HCT116 (cell line): ENCODE measurements around the gene DYRK1B. TPM values are rescaled to one million over a fixed set of nuclear protein-coding genes. Genes with fewer than 3 reads are reported as not detected.

Experiments
- ATAC-seq: fragments of 200-7000 bp; cut with Tn5 transposase; 2 replicates; pipeline ENCODE4 v1.9.1; 2020; ENCODE audit warnings: mild to moderate bottlenecking, moderate library complexity
- BruUV-seq: library from RNA; stranded (reverse); fragments of 400-500 nt; replicated peaks from 2 replicates; lab custom pipeline; 2021; lab: Mats Ljungman, UMichigan
- CTCF ChIA-PET: fragments of 300-600 bp; sonication (Branson Sonifier 250); formaldehyde crosslinking; loops from one replicate; lab custom pipeline; 2021; ENCODE audit warnings: antibody characterized with exemption; lab: Charles Lee
- POLR2A ChIA-PET: fragments of 300-600, 350-600 bp; sonication (Branson Sonifier 250); formaldehyde crosslinking; loops from one replicate; lab custom pipeline; 2021; ENCODE audit warnings: antibody characterized with exemption; lab: Charles Lee
- RAD21 ChIA-PET, 2 experiments: fragments of 300-600 bp; sonication (Branson Sonifier 250); formaldehyde crosslinking; loops; one replicate each; lab custom pipeline; 2023; ENCODE audit warnings: low total read pairs in 2 of 2; ENCODE audit not compliant: uncharacterized antibody in 2 of 2, unreplicated experiment in 2 of 2, low non-redundant PET in 1 of 2; lab: Charles Lee
- DNase-seq: peaks from one replicate; pipeline ENCODE4 v3.0.0-alpha.2; 2010; ENCODE audit warnings: low read depth, low spot score
- H2AFZ ChIP-seq: fragments of 200-600 bp; shearing (Covaris generic), sonication (generic); 2 replicates; pipeline ENCODE4 v1.6.1; 2017; ENCODE audit warnings: low read depth, mixed run types, mixed read lengths, antibody characterized with exemption, low read length; ENCODE audit not compliant: poor library complexity, severe bottlenecking
- H3K27ac ChIP-seq: 2 replicates; pipeline ENCODE4 v1.5.1; 2012; ENCODE audit warnings: low read depth, low read length
- H3K27me3 ChIP-seq: fragments of 200-600 bp; sonication (generic); 2 replicates; pipeline ENCODE4 v1.6.1; 2016; ENCODE audit warnings: mixed run types, low read length, mixed read lengths; ENCODE audit not compliant: insufficient read depth
- H3K36me3 ChIP-seq, 2 experiments: fragments of 200-500 bp in 1 of 2; fragments of 200-600 bp in 1 of 2; sonication (Bioruptor generic) in 1 of 2; sonication (generic) in 1 of 2; 2 replicates each; pipeline versions ENCODE4 v1.5.1 to v1.6.1; 2014 to 2016; ENCODE audit warnings: low read length in 2 of 2, inconsistent platforms in 1 of 2, mixed read lengths in 1 of 2, mixed run types in 1 of 2; ENCODE audit not compliant: insufficient read depth in 2 of 2, control insufficient read depth in 1 of 2
- H3K4me1 ChIP-seq, 2 experiments: fragments of 200-600 bp in 1 of 2; sonication (generic) in 1 of 2; 2 replicates each; pipeline versions ENCODE4 v1.5.1 to v1.6.1; 2012 to 2017; ENCODE audit warnings: low read length in 2 of 2, inconsistent platforms in 1 of 2, mild to moderate bottlenecking in 1 of 2, mixed read lengths in 1 of 2, mixed run types in 1 of 2, moderate library complexity in 1 of 2; ENCODE audit not compliant: insufficient read depth in 2 of 2, control insufficient read depth in 1 of 2
- H3K4me2 ChIP-seq: fragments of 200-600 bp; sonication (generic); 2 replicates; pipeline ENCODE4 v1.6.1; 2017; ENCODE audit warnings: mixed run types, low read length, mixed read lengths
- H3K4me3 ChIP-seq, 2 experiments: fragments of 200-600 bp in 1 of 2; sonication (generic) in 1 of 2; replicated peaks in 1 of 2; 2 replicates each; pipeline ENCODE4 v1.5.1; 2011 to 2016; ENCODE audit warnings: low read length in 2 of 2, control low read depth in 1 of 2, low read depth in 1 of 2, mild to moderate bottlenecking in 1 of 2, mixed read lengths in 1 of 2, mixed run types in 1 of 2
- H3K79me2 ChIP-seq: fragments of 200-600 bp; sonication (generic); 2 replicates; pipeline ENCODE4 v1.6.1; 2017; ENCODE audit warnings: mild to moderate bottlenecking, mixed run types, low read length, moderate library complexity, mixed read lengths; ENCODE audit not compliant: insufficient read depth
- H3K9ac ChIP-seq: fragments of 200-600 bp; sonication (generic); 2 replicates; pipeline ENCODE4 v1.6.1; 2016; ENCODE audit warnings: low read length, mixed read lengths
- H3K9me2 ChIP-seq: fragments of 200-600 bp; sonication (generic), shearing (Covaris generic); 2 replicates; pipeline ENCODE4 v1.6.1; 2017; ENCODE audit warnings: mixed run types, mild to moderate bottlenecking, moderate library complexity; ENCODE audit not compliant: insufficient read depth
- H3K9me3 ChIP-seq, 2 experiments: fragments of 200-500 bp in 1 of 2; fragments of 200-600 bp in 1 of 2; sonication (Bioruptor generic) in 1 of 2; sonication (generic) in 1 of 2; 2 replicates each; pipeline ENCODE4 v1.6.1; 2014 to 2017; ENCODE audit warnings: low read length in 2 of 2, mixed read lengths in 2 of 2, inconsistent platforms in 1 of 2, low read depth in 1 of 2, mild to moderate bottlenecking in 1 of 2, mixed run types in 1 of 2, moderate library complexity in 1 of 2; ENCODE audit not compliant: control insufficient read depth in 1 of 2, insufficient read depth in 1 of 2
- H4K20me1 ChIP-seq: fragments of 200-600 bp; sonication (generic), shearing (Covaris generic); 2 replicates; pipeline ENCODE4 v1.6.1; 2017; ENCODE audit warnings: mixed run types, mild to moderate bottlenecking, moderate library complexity; ENCODE audit not compliant: insufficient read depth
- ATF3 ChIP-seq: IDR thresholded peaks from 2 replicates; pipeline ENCODE4 v1.6.1; 2012
- CEBPB ChIP-seq: IDR thresholded peaks from 2 replicates; pipeline ENCODE4 v1.6.1; 2012; ENCODE audit warnings: low read depth
- CTCF ChIP-seq, 3 experiments: fragments of 200-600 bp in 1 of 3; sonication (generic) in 1 of 3; IDR thresholded peaks in 2 of 3; conservative IDR thresholded peaks in 1 of 3; 2 replicates each; pipeline ENCODE4 v1.5.1; 2012 to 2017; ENCODE audit warnings: low read depth in 2 of 3, low read length in 2 of 3, antibody characterized with exemption in 1 of 3, borderline replicate concordance in 1 of 3, control low read depth in 1 of 3, mild to moderate bottlenecking in 1 of 3, mixed read lengths in 1 of 3, mixed run types in 1 of 3, moderate library complexity in 1 of 3; ENCODE audit not compliant: insufficient read depth in 1 of 3
- EZH2phosphoT487 ChIP-seq: fragments of 200-600 bp; IDR thresholded peaks from 2 replicates; pipeline ENCODE4 v1.6.1; 2018; ENCODE audit warnings: antibody characterized with exemption, borderline replicate concordance
- FOSL1 ChIP-seq: IDR thresholded peaks from 2 replicates; pipeline ENCODE4 v1.6.1; 2012; ENCODE audit warnings: low read depth
- JUND ChIP-seq: IDR thresholded peaks from 2 replicates; pipeline ENCODE4 v1.6.1; 2012
- POLR2AphosphoS5 ChIP-seq: IDR thresholded peaks from 2 replicates; pipeline ENCODE4 v1.6.1; 2011; ENCODE audit warnings: mild to moderate bottlenecking, low read depth, low read length, moderate library complexity
- RAD21 ChIP-seq: IDR thresholded peaks from 2 replicates; pipeline ENCODE4 v1.6.1; 2012; ENCODE audit warnings: low read depth, mild to moderate bottlenecking
- SP1 ChIP-seq: IDR thresholded peaks from 2 replicates; pipeline ENCODE4 v1.6.1; 2012; ENCODE audit warnings: low read depth
- SRF ChIP-seq: IDR thresholded peaks from 2 replicates; pipeline ENCODE4 v1.6.1; 2012; ENCODE audit warnings: low read depth
- YY1 ChIP-seq: IDR thresholded peaks from 2 replicates; pipeline ENCODE4 v1.6.1; 2011; ENCODE audit warnings: low read length, low read depth, moderate library complexity, mild to moderate bottlenecking; ENCODE audit not compliant: insufficient replicate concordance; ENCODE audit errors: extremely low read depth
- ZFX ChIP-seq: fragments of 450-650 bp; IDR thresholded peaks from 2 replicates; pipeline ENCODE4 v1.6.1; 2017
- intact Hi-C: fragments of 100-400 bp; cut with micrococcal nuclease; formaldehyde crosslinking; loops from 2 replicates; pipeline ENCODE4 v1.10.0; 2022
- total RNA-seq: library from RNA; stranded (reverse); gene quantifications from one replicate; pipeline ENCODE4 v1.2.1, GENCODE V29; 2021; ENCODE audit not compliant: unreplicated experiment

The DYRK1B gene
- total RNA-seq, 1 experiment from 2014 or later = 7.3 TPM

- DNase-seq (no peak), ATAC-seq (no peak)
- ChIA-PET CTCF (interaction anchor here (1.0 kb wide), 1 partner anchor 51 kb away, joined by 3 read pairs; the partner anchor contains the start of gene FBL), POLR2A (no interaction called here)
- no peak overlapping the region for H3K27ac ChIP-seq
- H3K27me3 ChIP-seq = peaks cover 22% of the 10 kb centered on the region
- no peak overlapping the region for H3K4me2 ChIP-seq
- H3K9ac ChIP-seq = no peak overlapping the region
- H3K4me3 ChIP-seq = no peak overlapping the region
- BruUV-seq = no TSS peak
- no peaks in the 10 kb centered on the region for H4K20me1 ChIP-seq
- H3K36me3 ChIP-seq = no peaks in the 10 kb centered on the region
- H3K79me2 ChIP-seq = no peaks in the 10 kb centered on the region
- intact Hi-C loops = no loop called here
- H3K4me1 ChIP-seq = peaks cover 0 to 6% of the 10 kb centered on the region in 2 experiments; a peak in 2 of 4 replicates
- TF ChIP-seq ATF3 (no peak), CTCF (IDR thresholded peaks at IDR 0.05 in 2 of 3, conservative IDR thresholded peaks at IDR 0.05 in 1 of 3; ENCODE audit: borderline replicate concordance in 1 of 3, insufficient read depth in 1 of 3, low read depth in 2 of 3, low read length in 2 of 3) (no peak), SP1 (no peak), YY1 (no peak)
- TF ChIP-seq, all 23 proteins: peak for 0
- no peaks in the 10 kb centered on the region for H3K9me2 ChIP-seq
- RAD21 ChIA-PET = no interaction called here
- H2AFZ ChIP-seq = no peak overlapping the region
- no peaks in the 10 kb centered on the region for H3K9me3 ChIP-seq
Measured at GRCh38 chr19:39795001-39795400, 39.0 kb downstream of the DYRK1B start.

GRCh38 chr19:39792999-39793546 lies 40.9 kb downstream of the DYRK1B start:
- Histone ChIP-seq H3K4me1 (peaks cover 0 to 6% of the 10 kb centered on the region in 2 experiments; a peak in 2 of 4 replicates), H3K27me3 (peaks cover 22% of the 10 kb centered on the region), H3K4me2 (peak overlapping the region; percentile 79), H3K79me2 (no peaks in the 10 kb centered on the region), H3K9me2 (no peaks in the 10 kb centered on the region), H4K20me1 (no peaks in the 10 kb centered on the region), H3K9me3 (no peaks in the 10 kb centered on the region), H2AFZ (peak overlapping the region; percentile 87), H3K27ac (no peak overlapping the region), H3K9ac (no peak overlapping the region), H3K36me3 (no peaks in the 10 kb centered on the region), H3K4me3 (peak overlapping the region; percentile 24 to 53)
- BruUV-seq = no TSS peak
- POLR2A ChIA-PET = interaction anchor here (1.1 kb wide), 1 partner anchor 177 kb away, joined by 4 read pairs; no protein-coding TSS in a partner anchor
- RAD21 ChIA-PET = no interaction called here
- intact Hi-C loops = loop anchor here (1.0 to 5.0 kb wide), 3 partner anchors 51 to 429 kb away; partner anchors contain the start of gene PSMC4
- DNase-seq (peak; percentile 65), ATAC-seq (peak; percentile 99)
- CTCF ChIA-PET = interaction anchor here (0.6 to 2.2 kb wide), 16 partner anchors 10 to 1529 kb away, joined by 3 to 15 read pairs (median 6); partner anchors contain the start of genes FBL, LEUTX, PSMC4 and SPINT2
- TF ChIP-seq CTCF (IDR thresholded peaks at IDR 0.05 in 2 of 3, conservative IDR thresholded peaks at IDR 0.05 in 1 of 3; ENCODE audit: borderline replicate concordance in 1 of 3, insufficient read depth in 1 of 3, low read depth in 2 of 3, low read length in 2 of 3) (peak; percentile 83 to 92 (median 91)), RAD21 (peak; percentile 88), ZFX (no peak), JUND (no peak), ATF3 (no peak), FOSL1 (no peak), POLR2AphosphoS5 (no peak), SP1 (no peak), EZH2phosphoT487 (no peak), CEBPB (no peak), SRF (no peak), YY1 (no peak)
